SU-DHL-6 (cell line): Measurements from ENCODE around the gene F8.

ENCODE experiments used
- H2AFZ ChIP-seq: fragments of 200-600 bp; sonication (generic); 2 replicates; pipeline ENCODE4 v1.6.1; 2014; ENCODE audit warnings: low read depth, mild to moderate bottlenecking, moderate library complexity, mixed read lengths, antibody characterized with exemption, low read length; ENCODE audit not compliant: severe bottlenecking
- H3F3A ChIP-seq: fragments of 200-600 bp; shearing (Covaris generic); 2 replicates; pipeline ENCODE4 v1.6.0; 2016; ENCODE audit warnings: antibody characterized with exemption, mild to moderate bottlenecking; ENCODE audit not compliant: insufficient read depth
- H3K27ac ChIP-seq: fragments of 200-600 bp; sonication (generic); 2 replicates; pipeline ENCODE4 v1.5.1; 2016; ENCODE audit warnings: low read depth, mild to moderate bottlenecking, low read length, moderate library complexity, mixed read lengths
- H3K27me3 ChIP-seq: fragments of 200-600 bp; sonication (generic), shearing (Covaris generic); 2 replicates; pipeline ENCODE4 v1.6.0; 2014; ENCODE audit warnings: mild to moderate bottlenecking, low read length
- H3K36me3 ChIP-seq: fragments of 200-600 bp; sonication (generic); 2 replicates; pipeline ENCODE4 v1.6.1; 2014; ENCODE audit warnings: mild to moderate bottlenecking, low read length, mixed read lengths
- H3K4me2 ChIP-seq: fragments of 300-600, 200-600 bp; shearing (Covaris generic), sonication (generic); 2 replicates; pipeline ENCODE4 v1.6.0; 2014; ENCODE audit warnings: low read length, low read depth, mild to moderate bottlenecking; ENCODE audit not compliant: poor library complexity, severe bottlenecking
- H3K4me3 ChIP-seq: fragments of 200-600 bp; sonication (generic); 2 replicates; pipeline ENCODE4 v1.5.1; 2014; ENCODE audit warnings: antibody characterized with exemption, low read length, mild to moderate bottlenecking, mixed read lengths; ENCODE audit not compliant: insufficient read depth, poor library complexity, severe bottlenecking
- H3K79me2 ChIP-seq: fragments of 200-600 bp; sonication (generic); 2 replicates; pipeline ENCODE4 v1.6.1; 2014; ENCODE audit warnings: mild to moderate bottlenecking, low read length, moderate library complexity; ENCODE audit not compliant: insufficient read depth
- H3K9ac ChIP-seq: fragments of 200-600 bp; sonication (generic); 2 replicates; pipeline ENCODE4 v1.7.0; 2014; ENCODE audit warnings: mild to moderate bottlenecking, low read length
- H3K9me2 ChIP-seq: fragments of 200-600 bp; sonication (generic); replicated peaks from 2 replicates; pipeline ENCODE4 v1.6.1; 2014; ENCODE audit warnings: low read length; ENCODE audit not compliant: insufficient read depth
- H3K9me3 ChIP-seq: fragments of 200-600 bp; sonication (generic); 2 replicates; pipeline ENCODE4 v1.6.1; 2014; ENCODE audit warnings: low read length, mixed read lengths; ENCODE audit not compliant: insufficient read depth
- H4K20me1 ChIP-seq: fragments of 200-600 bp; sonication (generic); 2 replicates; pipeline ENCODE4 v1.6.1; 2014; ENCODE audit warnings: low read depth, mild to moderate bottlenecking, antibody characterized with exemption, low read length, moderate library complexity, mixed read lengths
- EZH2phosphoT487 ChIP-seq: fragments of 200-600 bp; sonication (generic), shearing (Covaris generic); conservative IDR thresholded peaks from 2 replicates; pipeline ENCODE4 v1.6.1; 2018; ENCODE audit warnings: mild to moderate bottlenecking, antibody characterized with exemption, low read length, moderate library complexity, mixed read lengths
- TF ChIP-seq, protein P1 (sequence below): fragments of 200-600 bp; sonication (generic); IDR thresholded peaks from one replicate; pipeline ENCODE4 v1.5.1; 2017; ENCODE audit warnings: antibody characterized with exemption, mild to moderate bottlenecking, low read length, moderate library complexity; ENCODE audit not compliant: insufficient read depth, poor library complexity, severe bottlenecking

F8 gene

GRCh38 chrX:155054255-155054654 lies 31.7 kb upstream of the F8 start:
- no peaks in the 10 kb centered on the region for H3K9me2 ChIP-seq
- no peaks in the 10 kb centered on the region for H3K9me3 ChIP-seq
- H4K20me1 ChIP-seq = no peaks in the 10 kb centered on the region
- H3K4me3 ChIP-seq = no peak overlapping the region
- no peak overlapping the region for H3K4me2 ChIP-seq
- H3K27ac ChIP-seq = no peak overlapping the region
- no peak overlapping the region for H3K9ac ChIP-seq
- H3K79me2 ChIP-seq = no peaks in the 10 kb centered on the region
- no peaks in the 10 kb centered on the region for H3K36me3 ChIP-seq
- TF ChIP-seq EZH2phosphoT487 = no peak
- TF ChIP-seq, protein P1, sequence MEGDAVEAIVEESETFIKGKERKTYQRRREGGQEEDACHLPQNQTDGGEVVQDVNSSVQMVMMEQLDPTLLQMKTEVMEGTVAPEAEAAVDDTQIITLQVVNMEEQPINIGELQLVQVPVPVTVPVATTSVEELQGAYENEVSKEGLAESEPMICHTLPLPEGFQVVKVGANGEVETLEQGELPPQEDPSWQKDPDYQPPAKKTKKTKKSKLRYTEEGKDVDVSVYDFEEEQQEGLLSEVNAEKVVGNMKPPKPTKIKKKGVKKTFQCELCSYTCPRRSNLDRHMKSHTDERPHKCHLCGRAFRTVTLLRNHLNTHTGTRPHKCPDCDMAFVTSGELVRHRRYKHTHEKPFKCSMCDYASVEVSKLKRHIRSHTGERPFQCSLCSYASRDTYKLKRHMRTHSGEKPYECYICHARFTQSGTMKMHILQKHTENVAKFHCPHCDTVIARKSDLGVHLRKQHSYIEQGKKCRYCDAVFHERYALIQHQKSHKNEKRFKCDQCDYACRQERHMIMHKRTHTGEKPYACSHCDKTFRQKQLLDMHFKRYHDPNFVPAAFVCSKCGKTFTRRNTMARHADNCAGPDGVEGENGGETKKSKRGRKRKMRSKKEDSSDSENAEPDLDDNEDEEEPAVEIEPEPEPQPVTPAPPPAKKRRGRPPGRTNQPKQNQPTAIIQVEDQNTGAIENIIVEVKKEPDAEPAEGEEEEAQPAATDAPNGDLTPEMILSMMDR = no peak
- H2AFZ ChIP-seq = no peak overlapping the region
- no peaks in the 10 kb centered on the region for H3K27me3 ChIP-seq
- no peaks in the 10 kb centered on the region for H3F3A ChIP-seq

- no peaks in the 10 kb centered on the region for H4K20me1 ChIP-seq
- no peak overlapping the region for H2AFZ ChIP-seq
- no peaks in the 10 kb centered on the region for H3F3A ChIP-seq
- no peaks in the 10 kb centered on the region for H3K36me3 ChIP-seq
- no peaks in the 10 kb centered on the region for H3K27me3 ChIP-seq
- no peak overlapping the region for H3K27ac ChIP-seq
- TF ChIP-seq, protein P1 = no peak
- no peak for TF ChIP-seq EZH2phosphoT487
- H3K9me2 ChIP-seq = no peaks in the 10 kb centered on the region
- no peak overlapping the region for H3K4me3 ChIP-seq
- H3K79me2 ChIP-seq = no peaks in the 10 kb centered on the region
- no peaks in the 10 kb centered on the region for H3K9me3 ChIP-seq
- H3K4me2 ChIP-seq = no peak overlapping the region
- H3K9ac ChIP-seq = no peak overlapping the region
Measured at GRCh38 chrX:155053656-155054055, 31.1 kb upstream of the F8 start.

DNA sequence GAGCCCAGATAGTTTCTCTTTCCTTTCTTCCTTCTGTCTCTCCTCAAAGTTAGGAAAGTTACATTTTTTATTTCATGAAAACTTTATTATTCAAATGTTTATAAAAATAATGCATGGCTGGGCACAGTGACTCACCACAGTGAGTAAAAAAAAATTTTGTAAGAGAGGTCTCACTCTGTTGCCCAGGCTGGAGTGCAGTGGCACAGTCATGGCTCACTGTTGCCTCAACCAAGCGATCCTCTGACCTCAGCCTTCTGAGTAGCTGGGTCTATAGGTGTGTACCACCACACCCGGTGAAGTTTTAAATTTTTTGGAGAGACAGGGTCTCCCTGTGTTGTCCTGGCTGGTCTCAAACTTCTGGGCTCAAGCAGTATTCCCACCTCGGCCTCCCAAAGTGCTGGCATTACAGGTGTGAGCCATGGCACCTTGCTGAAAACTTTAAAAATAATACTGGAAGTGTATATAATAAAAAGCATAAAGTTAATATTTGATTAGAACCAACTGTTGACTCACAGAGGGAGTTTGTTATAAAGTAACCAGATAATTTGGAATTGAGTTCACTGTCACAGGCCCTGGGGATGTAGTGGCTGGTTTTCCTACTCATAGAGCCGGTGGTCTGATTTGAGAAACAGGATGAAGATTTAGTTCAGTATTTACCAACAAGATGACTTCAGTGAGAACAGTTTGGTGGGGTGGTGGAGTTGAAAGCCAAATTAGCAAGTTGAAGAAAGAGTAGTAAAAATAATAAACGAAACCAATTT lies 30.4 kb upstream of the F8 start:
- H3F3A ChIP-seq = no peaks in the 10 kb centered on the region
- no peaks in the 10 kb centered on the region for H3K9me3 ChIP-seq
- H3K4me2 ChIP-seq = no peak overlapping the region
- H3K79me2 ChIP-seq = no peaks in the 10 kb centered on the region
- no peaks in the 10 kb centered on the region for H3K36me3 ChIP-seq
- H3K9ac ChIP-seq = no peak overlapping the region
- no peak for TF ChIP-seq EZH2phosphoT487
- TF ChIP-seq, protein P1 = no peak
- no peaks in the 10 kb centered on the region for H3K27me3 ChIP-seq
- H3K27ac ChIP-seq = no peak overlapping the region
- H3K4me3 ChIP-seq = no peak overlapping the region
- H2AFZ ChIP-seq = no peak overlapping the region
- H3K9me2 ChIP-seq = no peaks in the 10 kb centered on the region
- no peaks in the 10 kb centered on the region for H4K20me1 ChIP-seq
